ENCODE results near the gene HEXB.

GRCh38 chr5:74717596-74717995, 32.6 kb downstream of the HEXB start:
- no peak for TF ChIP-seq EP300 (conservative IDR thresholded peaks at IDR 0.05; ENCODE audit: poor library complexity, severe bottlenecking)
- TF ChIP-seq, protein P1, sequence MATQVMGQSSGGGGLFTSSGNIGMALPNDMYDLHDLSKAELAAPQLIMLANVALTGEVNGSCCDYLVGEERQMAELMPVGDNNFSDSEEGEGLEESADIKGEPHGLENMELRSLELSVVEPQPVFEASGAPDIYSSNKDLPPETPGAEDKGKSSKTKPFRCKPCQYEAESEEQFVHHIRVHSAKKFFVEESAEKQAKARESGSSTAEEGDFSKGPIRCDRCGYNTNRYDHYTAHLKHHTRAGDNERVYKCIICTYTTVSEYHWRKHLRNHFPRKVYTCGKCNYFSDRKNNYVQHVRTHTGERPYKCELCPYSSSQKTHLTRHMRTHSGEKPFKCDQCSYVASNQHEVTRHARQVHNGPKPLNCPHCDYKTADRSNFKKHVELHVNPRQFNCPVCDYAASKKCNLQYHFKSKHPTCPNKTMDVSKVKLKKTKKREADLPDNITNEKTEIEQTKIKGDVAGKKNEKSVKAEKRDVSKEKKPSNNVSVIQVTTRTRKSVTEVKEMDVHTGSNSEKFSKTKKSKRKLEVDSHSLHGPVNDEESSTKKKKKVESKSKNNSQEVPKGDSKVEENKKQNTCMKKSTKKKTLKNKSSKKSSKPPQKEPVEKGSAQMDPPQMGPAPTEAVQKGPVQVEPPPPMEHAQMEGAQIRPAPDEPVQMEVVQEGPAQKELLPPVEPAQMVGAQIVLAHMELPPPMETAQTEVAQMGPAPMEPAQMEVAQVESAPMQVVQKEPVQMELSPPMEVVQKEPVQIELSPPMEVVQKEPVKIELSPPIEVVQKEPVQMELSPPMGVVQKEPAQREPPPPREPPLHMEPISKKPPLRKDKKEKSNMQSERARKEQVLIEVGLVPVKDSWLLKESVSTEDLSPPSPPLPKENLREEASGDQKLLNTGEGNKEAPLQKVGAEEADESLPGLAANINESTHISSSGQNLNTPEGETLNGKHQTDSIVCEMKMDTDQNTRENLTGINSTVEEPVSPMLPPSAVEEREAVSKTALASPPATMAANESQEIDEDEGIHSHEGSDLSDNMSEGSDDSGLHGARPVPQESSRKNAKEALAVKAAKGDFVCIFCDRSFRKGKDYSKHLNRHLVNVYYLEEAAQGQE (IDR thresholded peaks at IDR 0.05; ENCODE audit: borderline replicate concordance): no peak

Measured in neural cell (in vitro differentiated cells).